ENCODE data around the gene SLC9A3. TPM values are rescaled to one million over a fixed set of nuclear protein-coding genes. Genes with fewer than 3 reads are reported as not detected.

SLC9A3 gene
- total RNA-seq, 1 donor from 2014 or later = 1.6 TPM

DNA sequence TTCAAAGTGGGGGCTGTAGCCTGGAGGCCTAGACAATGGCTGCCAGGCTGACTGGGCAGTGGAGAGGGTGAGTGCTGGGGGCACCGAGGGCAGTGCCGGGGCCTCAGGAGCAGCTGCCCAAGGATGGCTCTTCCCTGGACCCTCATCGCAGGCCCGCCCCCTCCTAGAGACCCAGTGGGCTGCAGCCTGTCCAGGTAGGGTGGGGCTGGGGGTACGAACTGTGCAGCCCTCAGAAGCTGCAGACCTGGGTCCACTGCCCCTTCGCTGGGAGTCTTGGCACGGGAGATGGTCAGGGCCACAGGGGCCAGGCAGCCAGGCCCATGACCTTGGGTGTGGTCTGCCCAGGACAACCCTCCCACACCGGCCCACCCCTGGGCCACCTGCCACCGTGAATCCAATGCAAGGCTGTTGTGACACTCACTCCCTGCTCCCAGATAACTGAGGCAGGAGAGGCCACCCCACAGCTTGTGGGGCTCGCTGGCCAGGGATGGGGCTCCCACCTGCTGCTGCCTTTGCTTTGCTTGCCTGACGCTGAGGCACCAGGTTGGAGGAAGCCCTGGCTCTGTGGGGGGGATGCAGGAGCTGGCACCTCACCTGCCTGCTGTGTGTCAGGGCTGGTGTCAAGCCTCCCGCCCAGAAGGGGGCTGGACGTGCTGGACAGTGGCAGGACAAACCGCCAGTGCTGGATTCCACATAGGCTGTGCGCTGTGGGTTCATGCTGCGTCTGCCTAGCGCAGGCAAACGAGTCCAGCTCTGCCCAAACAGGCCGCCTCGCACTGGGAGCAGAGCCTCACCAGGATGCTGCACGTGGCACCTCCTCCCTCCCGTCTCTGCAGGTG is 23.1 kb upstream of the SLC9A3 start:
- TF ChIP-seq, protein P1, sequence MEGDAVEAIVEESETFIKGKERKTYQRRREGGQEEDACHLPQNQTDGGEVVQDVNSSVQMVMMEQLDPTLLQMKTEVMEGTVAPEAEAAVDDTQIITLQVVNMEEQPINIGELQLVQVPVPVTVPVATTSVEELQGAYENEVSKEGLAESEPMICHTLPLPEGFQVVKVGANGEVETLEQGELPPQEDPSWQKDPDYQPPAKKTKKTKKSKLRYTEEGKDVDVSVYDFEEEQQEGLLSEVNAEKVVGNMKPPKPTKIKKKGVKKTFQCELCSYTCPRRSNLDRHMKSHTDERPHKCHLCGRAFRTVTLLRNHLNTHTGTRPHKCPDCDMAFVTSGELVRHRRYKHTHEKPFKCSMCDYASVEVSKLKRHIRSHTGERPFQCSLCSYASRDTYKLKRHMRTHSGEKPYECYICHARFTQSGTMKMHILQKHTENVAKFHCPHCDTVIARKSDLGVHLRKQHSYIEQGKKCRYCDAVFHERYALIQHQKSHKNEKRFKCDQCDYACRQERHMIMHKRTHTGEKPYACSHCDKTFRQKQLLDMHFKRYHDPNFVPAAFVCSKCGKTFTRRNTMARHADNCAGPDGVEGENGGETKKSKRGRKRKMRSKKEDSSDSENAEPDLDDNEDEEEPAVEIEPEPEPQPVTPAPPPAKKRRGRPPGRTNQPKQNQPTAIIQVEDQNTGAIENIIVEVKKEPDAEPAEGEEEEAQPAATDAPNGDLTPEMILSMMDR (IDR thresholded peaks at IDR 0.05; ENCODE audit: insufficient read depth, low read length, severe bottlenecking) = no peak
- H3K27me3 ChIP-seq (ENCODE audit: control insufficient read depth, insufficient read depth, low read length) = no peaks in the 10 kb centered on the region
- H3K4me3 ChIP-seq (ENCODE audit: low read depth, low read length) = no peak overlapping the region
- FAIRE-seq (no peak), DNase-seq (ENCODE audit: low read depth) (peak; percentile 41)
- no peaks in the 10 kb centered on the region for H3K36me3 ChIP-seq (ENCODE audit: control insufficient read depth, insufficient read depth, low read length)

DNA sequence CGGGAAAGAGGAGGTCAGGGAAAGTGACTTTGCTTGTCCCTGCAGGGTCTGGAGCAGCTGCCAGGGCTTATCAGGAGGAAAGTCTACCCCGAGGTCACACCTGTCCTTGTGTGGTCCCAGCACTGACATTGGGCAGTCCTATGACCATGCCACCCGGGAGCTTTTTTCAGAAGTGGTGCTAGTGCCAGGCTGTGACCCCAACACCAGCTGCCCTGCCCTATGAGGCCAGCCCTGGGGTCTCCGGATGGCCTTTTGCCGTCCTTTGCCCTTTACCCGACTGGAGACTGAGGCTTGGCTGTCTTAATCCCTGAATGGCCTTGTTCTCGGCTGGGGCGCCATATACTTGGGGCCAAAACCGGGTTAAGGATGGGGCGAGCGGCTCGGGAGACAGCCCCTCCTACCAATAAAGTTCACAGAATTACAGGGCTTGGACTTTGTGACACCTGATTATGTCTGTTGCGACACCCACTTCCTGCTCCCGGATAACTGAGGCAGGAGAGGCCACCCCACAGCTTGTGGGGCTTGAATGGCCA is 22.2 kb upstream of the SLC9A3 start:
- H3K27me3 ChIP-seq (ENCODE audit: control insufficient read depth, insufficient read depth, low read length) = no peaks in the 10 kb centered on the region
- DNase-seq (ENCODE audit: low read depth) (no peak), FAIRE-seq (no peak)
- TF ChIP-seq, protein P1 (IDR thresholded peaks at IDR 0.05; ENCODE audit: insufficient read depth, low read length, severe bottlenecking) = no peak
- no peak overlapping the region for H3K4me3 ChIP-seq (ENCODE audit: low read depth, low read length)
- no peaks in the 10 kb centered on the region for H3K36me3 ChIP-seq (ENCODE audit: control insufficient read depth, insufficient read depth, low read length)

DNA sequence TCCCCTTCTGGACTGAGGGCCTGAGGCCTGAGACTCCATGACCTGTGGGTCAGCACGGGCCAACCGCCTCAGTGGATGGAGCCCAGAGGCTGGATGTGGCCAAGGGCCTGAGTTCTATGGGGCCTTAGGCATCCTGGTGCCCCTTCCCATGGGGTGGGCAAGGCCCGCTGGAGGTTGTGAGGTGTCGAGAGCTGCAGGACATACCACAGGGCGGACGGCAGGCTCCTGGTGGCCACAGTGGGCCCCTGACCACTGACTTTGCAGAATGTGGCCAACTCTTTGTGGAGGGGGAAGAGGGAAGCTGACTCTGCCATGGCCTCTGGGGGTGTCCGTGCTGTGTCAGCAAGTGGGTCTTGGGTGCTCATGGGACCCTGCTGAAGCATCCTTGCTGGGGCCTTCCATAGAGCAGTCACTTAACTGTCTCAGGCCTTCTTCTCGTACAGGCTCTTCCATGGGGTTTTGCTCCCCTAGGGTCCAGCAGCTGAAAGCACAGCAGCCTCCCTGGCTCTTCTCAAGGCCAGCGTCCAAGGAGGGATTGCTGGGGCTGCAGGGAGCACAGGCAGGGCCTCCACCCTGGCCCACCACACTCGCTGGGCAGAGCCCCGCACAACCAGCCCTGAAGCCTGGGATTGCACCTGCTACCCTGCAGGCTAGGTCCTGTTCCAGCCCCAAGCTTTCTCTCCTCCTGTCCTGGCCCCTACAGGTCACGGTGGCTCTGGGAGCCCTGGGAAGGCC is 21.6 kb upstream of the SLC9A3 start:
- FAIRE-seq (no peak), DNase-seq (ENCODE audit: low read depth) (no peak)
- no peak overlapping the region for H3K4me3 ChIP-seq (ENCODE audit: low read depth, low read length)
- no peaks in the 10 kb centered on the region for H3K36me3 ChIP-seq (ENCODE audit: control insufficient read depth, insufficient read depth, low read length)
- no peaks in the 10 kb centered on the region for H3K27me3 ChIP-seq (ENCODE audit: control insufficient read depth, insufficient read depth, low read length)
- TF ChIP-seq, protein P1 (IDR thresholded peaks at IDR 0.05; ENCODE audit: insufficient read depth, low read length, severe bottlenecking) = no peak

DNA sequence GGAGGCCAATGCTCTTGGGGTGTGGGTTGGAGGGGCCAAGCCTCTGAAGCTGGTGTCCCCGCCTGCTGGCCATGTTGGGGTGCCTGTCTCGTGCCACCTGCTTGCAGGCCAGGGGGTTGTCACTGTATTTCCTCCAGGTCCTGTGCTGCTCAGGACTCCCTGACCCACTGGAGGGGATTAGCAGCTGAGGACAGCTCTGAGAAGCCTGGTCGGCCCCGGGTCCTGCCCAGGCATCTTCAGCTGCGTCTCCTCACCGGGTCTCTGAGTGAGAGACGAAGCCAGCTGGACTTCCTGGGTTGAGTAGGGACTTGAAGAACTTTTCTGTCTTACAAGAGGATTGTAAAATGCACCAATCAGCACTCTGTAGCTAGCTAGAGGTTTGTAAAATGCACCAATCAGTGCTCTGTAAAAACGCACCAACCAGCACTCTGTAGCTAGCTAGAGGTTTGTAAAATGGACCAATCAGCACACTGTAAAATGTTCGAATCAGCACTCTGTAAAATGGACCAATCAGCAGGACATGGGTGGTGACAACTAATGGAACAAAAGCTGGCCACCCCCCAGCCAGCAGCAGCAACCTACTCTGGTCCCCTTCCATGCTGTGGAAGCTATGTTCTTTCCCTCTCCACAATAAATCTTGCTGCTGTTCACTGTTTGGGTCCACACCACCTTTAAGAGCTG is 20.6 kb upstream of the SLC9A3 start:
- FAIRE-seq (no peak), DNase-seq (ENCODE audit: low read depth) (no peak)
- H3K36me3 ChIP-seq (ENCODE audit: control insufficient read depth, insufficient read depth, low read length) = no peaks in the 10 kb centered on the region
- no peak overlapping the region for H3K4me3 ChIP-seq (ENCODE audit: low read depth, low read length)
- TF ChIP-seq, protein P1 (IDR thresholded peaks at IDR 0.05; ENCODE audit: insufficient read depth, low read length, severe bottlenecking) = no peak
- H3K27me3 ChIP-seq (ENCODE audit: control insufficient read depth, insufficient read depth, low read length) = peaks cover 5% of the 10 kb centered on the region

DNA sequence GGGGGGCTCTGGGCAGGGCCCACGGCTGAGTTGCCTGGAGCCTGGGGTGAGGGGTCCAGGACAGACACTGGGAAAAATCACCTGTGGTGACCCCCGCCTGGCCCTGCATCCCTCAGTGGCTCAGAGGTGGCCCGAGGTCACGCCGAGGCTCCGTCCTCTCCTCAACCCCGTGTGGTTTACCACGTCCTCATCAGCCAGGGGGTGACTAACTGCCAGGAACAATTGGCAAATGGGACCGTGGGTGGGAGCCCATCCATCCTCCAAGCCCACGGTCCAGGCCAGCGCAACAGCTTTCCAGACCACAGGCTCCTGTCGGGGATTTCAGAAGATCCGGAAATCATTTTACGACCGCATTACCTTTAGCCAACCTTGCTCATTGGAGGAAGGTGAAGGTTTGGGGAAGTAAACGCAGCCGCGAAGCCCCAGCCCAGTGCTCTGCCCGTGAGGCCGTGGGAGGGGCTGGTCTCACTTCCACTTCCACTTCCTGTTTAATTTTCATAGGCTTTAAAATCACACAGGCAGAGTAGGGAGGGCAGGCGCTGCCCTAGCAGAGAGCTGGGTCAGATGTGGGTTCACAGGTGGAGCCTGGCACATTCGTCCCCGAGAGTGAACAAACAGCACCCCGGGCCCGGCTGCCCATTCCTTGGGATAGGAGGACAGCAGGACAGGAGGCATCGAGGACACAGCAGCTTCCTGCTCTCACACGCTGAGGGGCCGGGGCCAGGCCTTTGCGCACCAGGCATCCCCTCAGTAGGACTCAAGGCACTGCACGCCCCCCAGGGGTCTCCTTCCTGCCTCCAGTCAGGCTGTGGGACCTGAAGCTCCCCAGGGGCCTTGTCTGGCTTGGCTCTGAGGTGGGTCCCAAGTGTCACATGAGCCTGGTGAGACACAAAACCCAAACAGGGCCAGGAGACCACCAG is 19.8 kb upstream of the SLC9A3 start:
- no peaks in the 10 kb centered on the region for H3K36me3 ChIP-seq (ENCODE audit: control insufficient read depth, insufficient read depth, low read length)
- DNase-seq (ENCODE audit: low read depth) = no peak
- FAIRE-seq = no peak
- H3K4me3 ChIP-seq (ENCODE audit: low read depth, low read length) = no peak overlapping the region
- TF ChIP-seq, protein P1 (IDR thresholded peaks at IDR 0.05; ENCODE audit: insufficient read depth, low read length, severe bottlenecking) = no peak
- H3K27me3 ChIP-seq (ENCODE audit: control insufficient read depth, insufficient read depth, low read length) = peaks cover 8% of the 10 kb centered on the region
